HG03280 (cell line): ENCODE measurements around the gene PSTPIP2.

Experiments used
- ATAC-seq: cut with Tn5 transposase; IDR thresholded peaks from one replicate; pipeline ENCODE4 v1.9.1; 2021; ENCODE audit warnings: mild to moderate bottlenecking, moderate library complexity; ENCODE audit not compliant: unreplicated experiment

The PSTPIP2 gene

GRCh38 chr18:46040033-46040746, 31.9 kb downstream of the PSTPIP2 start:
- ATAC-seq, result no peak

- no peak for ATAC-seq
Observed at GRCh38 chr18:46037512-46038305, 34.4 kb downstream of the PSTPIP2 start.

GRCh38 chr18:46035696-46036680, 36.1 kb downstream of the PSTPIP2 start:
- ATAC-seq, result no peak

GRCh38 chr18:46034230-46034629, 37.8 kb downstream of the PSTPIP2 start:
- ATAC-seq, result no peak

GRCh38 chr18:46031741-46032140, 40.3 kb downstream of the PSTPIP2 start:
- no peak for ATAC-seq

GRCh38 chr18:46028536-46028891, 43.5 kb downstream of the PSTPIP2 start:
- ATAC-seq, result no peak

- no peak for ATAC-seq
Observed at GRCh38 chr18:46019936-46020335, 52.1 kb downstream of the PSTPIP2 start.

- ATAC-seq, result no peak
Observed at GRCh38 chr18:46013484-46014189, 58.4 kb downstream of the PSTPIP2 start.

- no peak for ATAC-seq
Observed at GRCh38 chr18:46010676-46011075, 61.4 kb downstream of the PSTPIP2 start.

GRCh38 chr18:46010050-46010449, 62.0 kb downstream of the PSTPIP2 start:
- no peak for ATAC-seq

GRCh38 chr18:46009125-46009840, 62.8 kb downstream of the PSTPIP2 start:
- no peak for ATAC-seq

GRCh38 chr18:46008531-46008930, 63.5 kb downstream of the PSTPIP2 start:
- ATAC-seq, result no peak

- no peak for ATAC-seq
Observed at GRCh38 chr18:46007165-46007564, 64.9 kb downstream of the PSTPIP2 start.

GRCh38 chr18:46002934-46003333, 69.1 kb downstream of the PSTPIP2 start:
- ATAC-seq, result no peak

GRCh38 chr18:46001892-46002291, 70.2 kb downstream of the PSTPIP2 start:
- ATAC-seq, result no peak

- ATAC-seq, result no peak
Observed at GRCh38 chr18:46001074-46001473, 71.0 kb downstream of the PSTPIP2 start.

- ATAC-seq, result no peak
Observed at GRCh38 chr18:45999536-45999935, 72.5 kb downstream of the PSTPIP2 start.

- ATAC-seq, result no peak
Observed at GRCh38 chr18:45998244-45998643, 73.8 kb downstream of the PSTPIP2 start.

- ATAC-seq, result no peak
Observed at GRCh38 chr18:45997700-45998151, 74.3 kb downstream of the PSTPIP2 start.

- ATAC-seq, result no peak
Observed at GRCh38 chr18:45995461-45995860, 76.6 kb downstream of the PSTPIP2 start.
